ENCODE measurements around the gene PTPN1. TPM values are rescaled to one million over a fixed set of nuclear protein-coding genes. Genes with fewer than 3 reads are reported as not detected.

The PTPN1 gene
- total RNA-seq, 1 donor from 2014 or later = 101 TPM

DNA sequence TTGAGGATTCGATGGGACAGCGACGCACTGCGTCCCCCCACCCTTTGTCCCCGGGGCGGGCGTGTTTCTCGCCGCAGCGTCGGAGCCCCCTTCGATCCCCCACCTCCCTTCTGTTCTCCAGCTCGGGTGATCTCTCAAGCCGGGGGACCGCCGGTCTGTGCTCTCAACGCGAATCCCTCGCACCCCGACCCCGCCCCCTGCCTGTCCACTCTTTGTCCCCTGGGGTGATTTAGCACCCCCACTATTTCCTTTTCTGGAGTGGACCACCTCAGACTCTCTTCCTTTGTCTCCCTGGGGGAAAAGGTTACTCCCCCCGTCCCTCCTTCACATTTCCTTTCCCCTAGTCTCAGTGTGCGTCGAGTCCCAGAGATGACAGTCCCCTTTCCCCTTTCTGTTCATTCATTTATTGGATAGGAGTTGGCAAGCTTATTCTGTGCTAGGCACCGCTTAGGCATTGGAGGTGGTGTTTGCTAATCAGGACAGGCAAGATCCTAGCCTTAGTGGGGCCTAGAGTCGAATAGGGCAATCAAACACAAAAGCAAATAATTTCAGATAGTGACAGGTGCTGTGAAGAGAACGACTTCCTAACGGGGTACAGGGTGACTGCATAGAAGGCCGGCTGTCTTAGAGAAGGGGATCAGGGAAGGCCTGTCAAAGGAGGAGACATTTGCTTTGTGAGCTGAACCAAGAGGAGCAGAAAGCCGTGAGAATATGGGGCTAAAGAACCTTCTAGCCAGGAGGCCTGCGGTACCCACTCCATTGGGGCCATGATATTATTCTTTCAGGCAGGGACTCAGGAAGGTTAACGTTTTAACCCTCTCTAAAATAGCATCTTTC lies 741 bp downstream of the PTPN1 start:
- peak; percentile 1 for ATAC-seq
- intact Hi-C loops (cut with DNase I) = no loop called here
- Histone ChIP-seq H3K4me3 (peak overlapping the region; percentile 75), H3K36me3 (no peaks in the 10 kb centered on the region), H3K27me3 (no peaks in the 10 kb centered on the region), H3K4me1 (peaks cover 48% of the 10 kb centered on the region), H3K9me3 (no peaks in the 10 kb centered on the region), H3K27ac (peak overlapping the region; percentile 93)
- TF ChIP-seq, protein P1, sequence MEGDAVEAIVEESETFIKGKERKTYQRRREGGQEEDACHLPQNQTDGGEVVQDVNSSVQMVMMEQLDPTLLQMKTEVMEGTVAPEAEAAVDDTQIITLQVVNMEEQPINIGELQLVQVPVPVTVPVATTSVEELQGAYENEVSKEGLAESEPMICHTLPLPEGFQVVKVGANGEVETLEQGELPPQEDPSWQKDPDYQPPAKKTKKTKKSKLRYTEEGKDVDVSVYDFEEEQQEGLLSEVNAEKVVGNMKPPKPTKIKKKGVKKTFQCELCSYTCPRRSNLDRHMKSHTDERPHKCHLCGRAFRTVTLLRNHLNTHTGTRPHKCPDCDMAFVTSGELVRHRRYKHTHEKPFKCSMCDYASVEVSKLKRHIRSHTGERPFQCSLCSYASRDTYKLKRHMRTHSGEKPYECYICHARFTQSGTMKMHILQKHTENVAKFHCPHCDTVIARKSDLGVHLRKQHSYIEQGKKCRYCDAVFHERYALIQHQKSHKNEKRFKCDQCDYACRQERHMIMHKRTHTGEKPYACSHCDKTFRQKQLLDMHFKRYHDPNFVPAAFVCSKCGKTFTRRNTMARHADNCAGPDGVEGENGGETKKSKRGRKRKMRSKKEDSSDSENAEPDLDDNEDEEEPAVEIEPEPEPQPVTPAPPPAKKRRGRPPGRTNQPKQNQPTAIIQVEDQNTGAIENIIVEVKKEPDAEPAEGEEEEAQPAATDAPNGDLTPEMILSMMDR (IDR thresholded peaks at IDR 0.05) = no peak
- DNase-seq = peak; percentile 73

DNA sequence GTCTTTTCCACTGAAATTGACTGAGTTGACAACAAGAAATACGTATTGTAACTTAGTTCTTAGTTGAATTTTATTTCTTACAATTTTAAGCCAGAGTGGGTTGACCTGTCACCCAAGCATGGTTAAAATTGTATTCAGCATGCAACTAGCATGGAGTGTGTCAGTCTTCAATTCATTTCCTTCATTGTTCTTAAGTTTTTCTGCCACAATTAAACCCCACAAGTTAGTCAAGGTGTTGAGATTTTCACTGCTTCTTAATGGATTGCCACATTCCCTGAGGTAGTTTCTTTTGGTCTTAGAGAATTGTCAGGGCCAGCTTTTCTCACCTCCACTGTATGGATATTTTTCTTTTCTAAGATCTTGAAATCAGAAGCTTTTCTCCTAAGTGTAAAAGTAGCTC lies 2.1 kb downstream of the PTPN1 start:
- no peaks in the 10 kb centered on the region for H3K36me3 ChIP-seq
- peak overlapping the region; percentile 75 for H3K4me3 ChIP-seq
- peak overlapping the region; percentile 39 for H3K27ac ChIP-seq
- H3K4me1 ChIP-seq = peaks cover 61% of the 10 kb centered on the region
- intact Hi-C loops (cut with DNase I) = no loop called here
- H3K9me3 ChIP-seq = no peaks in the 10 kb centered on the region
- H3K27me3 ChIP-seq = no peaks in the 10 kb centered on the region
- TF ChIP-seq, protein P1 (IDR thresholded peaks at IDR 0.05) = no peak
- DNase-seq = no peak
- no peak for ATAC-seq

DNA sequence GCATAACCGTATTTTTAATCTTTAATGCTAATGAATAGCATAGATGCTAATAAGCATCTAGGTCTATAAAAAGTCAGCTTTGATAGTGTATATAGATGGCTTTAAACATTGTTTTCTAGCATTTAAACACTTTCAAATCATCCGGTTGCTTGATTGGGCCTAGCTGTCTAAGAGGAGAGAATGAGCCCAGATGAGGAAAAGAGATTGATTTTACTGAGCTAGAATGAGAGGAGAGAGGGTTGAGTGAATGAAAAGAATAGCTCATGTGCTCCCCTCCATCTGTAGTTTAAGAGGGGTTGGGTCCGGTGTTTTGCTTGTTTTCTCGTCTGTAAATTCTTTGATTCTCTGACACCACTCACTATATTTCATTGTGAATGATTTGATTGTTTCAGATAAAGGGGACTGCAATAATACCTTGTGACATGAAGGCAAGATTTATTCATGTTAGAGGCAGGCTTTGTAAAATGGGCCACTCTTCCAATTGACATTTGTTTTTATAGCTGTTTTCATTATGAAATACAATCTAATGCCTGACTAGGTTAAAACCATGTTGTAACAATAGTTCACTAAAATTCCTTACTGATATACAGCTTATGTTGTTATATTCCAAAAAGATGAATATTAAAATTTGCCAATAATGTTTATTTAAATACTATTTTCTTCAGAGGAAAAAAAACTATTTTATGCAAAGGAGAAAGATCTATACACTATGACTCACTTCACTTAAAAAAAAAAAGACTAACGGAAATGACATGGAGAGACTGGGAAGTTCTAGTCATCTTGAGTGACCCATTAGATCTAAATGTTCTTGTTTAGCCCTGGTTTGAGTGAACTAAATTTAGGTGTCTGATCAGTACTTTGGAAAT lies 3.2 kb downstream of the PTPN1 start:
- H3K36me3 ChIP-seq = no peaks in the 10 kb centered on the region
- peak overlapping the region; percentile 55 for H3K27ac ChIP-seq
- H3K9me3 ChIP-seq = no peaks in the 10 kb centered on the region
- ATAC-seq (no peak), DNase-seq (no peak)
- TF ChIP-seq, protein P1 (IDR thresholded peaks at IDR 0.05) = no peak
- intact Hi-C loops (cut with DNase I) = no loop called here
- peaks cover 71% of the 10 kb centered on the region for H3K4me1 ChIP-seq
- no peaks in the 10 kb centered on the region for H3K27me3 ChIP-seq
- H3K4me3 ChIP-seq = peak overlapping the region; percentile 75

DNA sequence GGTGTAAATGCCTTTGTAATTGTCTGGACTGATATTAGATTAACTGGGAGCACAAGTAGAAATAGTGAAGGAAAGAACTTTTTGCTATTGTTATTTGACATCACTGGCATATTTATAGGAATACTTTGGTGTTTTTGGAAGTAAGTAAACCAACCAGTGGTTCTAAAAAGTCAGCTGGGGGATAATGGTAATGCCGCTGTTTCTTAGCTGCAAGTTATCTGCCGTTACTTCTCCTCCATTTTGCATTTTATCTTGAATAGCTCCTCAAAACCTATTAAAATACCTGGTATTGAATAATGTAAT lies 3.8 kb downstream of the PTPN1 start:
- no peak for DNase-seq
- no peak for ATAC-seq
- peak overlapping the region; percentile 55 for H3K27ac ChIP-seq
- peaks cover 77% of the 10 kb centered on the region for H3K4me1 ChIP-seq
- H3K9me3 ChIP-seq = no peaks in the 10 kb centered on the region
- TF ChIP-seq, protein P1 (IDR thresholded peaks at IDR 0.05) = no peak
- no peaks in the 10 kb centered on the region for H3K36me3 ChIP-seq
- H3K4me3 ChIP-seq = peak overlapping the region; percentile 75
- H3K27me3 ChIP-seq = no peaks in the 10 kb centered on the region
- intact Hi-C loops (cut with DNase I) = no loop called here

DNA sequence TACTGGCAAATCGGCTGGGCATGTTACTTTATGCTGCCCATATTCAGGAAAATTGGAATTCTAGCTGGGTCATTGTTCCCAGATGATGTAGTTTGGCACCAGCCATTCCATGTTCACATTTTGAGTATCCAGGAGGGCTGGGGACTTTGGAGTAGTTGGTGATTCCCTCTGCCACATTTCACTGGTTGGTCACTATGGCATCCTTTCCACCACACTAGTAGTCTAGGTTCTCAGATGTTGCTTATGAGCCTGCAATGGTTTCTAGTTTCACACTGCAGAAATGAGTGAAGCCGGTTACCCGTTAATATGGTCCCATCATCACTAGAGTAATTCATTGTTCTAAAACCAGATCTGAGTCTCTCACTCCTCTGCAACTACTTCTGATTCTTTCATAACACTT lies 4.6 kb downstream of the PTPN1 start:
- Histone ChIP-seq H3K27me3 (no peaks in the 10 kb centered on the region), H3K27ac (no peak overlapping the region), H3K4me3 (no peak overlapping the region), H3K4me1 (peaks cover 79% of the 10 kb centered on the region), H3K36me3 (no peaks in the 10 kb centered on the region), H3K9me3 (no peaks in the 10 kb centered on the region)
- ATAC-seq (no peak), DNase-seq (no peak)
- TF ChIP-seq, protein P1 (IDR thresholded peaks at IDR 0.05) = no peak
- intact Hi-C loops (cut with DNase I) = no loop called here

Measured in upper lobe of right lung (tissue), 1 donor.